ENCODE results near the gene EGR4.
"Not testable (repeated sequence)": the region's sequence is repeated elsewhere in the genome, so short reads cannot be mapped to it uniquely, and the experiment has no call there.

The EGR4 gene

GRCh38 chr2:73263540-73264331 is 29.6 kb downstream of the EGR4 start:
- DNase-seq (ENCODE audit: low read depth): no peak

DNA sequence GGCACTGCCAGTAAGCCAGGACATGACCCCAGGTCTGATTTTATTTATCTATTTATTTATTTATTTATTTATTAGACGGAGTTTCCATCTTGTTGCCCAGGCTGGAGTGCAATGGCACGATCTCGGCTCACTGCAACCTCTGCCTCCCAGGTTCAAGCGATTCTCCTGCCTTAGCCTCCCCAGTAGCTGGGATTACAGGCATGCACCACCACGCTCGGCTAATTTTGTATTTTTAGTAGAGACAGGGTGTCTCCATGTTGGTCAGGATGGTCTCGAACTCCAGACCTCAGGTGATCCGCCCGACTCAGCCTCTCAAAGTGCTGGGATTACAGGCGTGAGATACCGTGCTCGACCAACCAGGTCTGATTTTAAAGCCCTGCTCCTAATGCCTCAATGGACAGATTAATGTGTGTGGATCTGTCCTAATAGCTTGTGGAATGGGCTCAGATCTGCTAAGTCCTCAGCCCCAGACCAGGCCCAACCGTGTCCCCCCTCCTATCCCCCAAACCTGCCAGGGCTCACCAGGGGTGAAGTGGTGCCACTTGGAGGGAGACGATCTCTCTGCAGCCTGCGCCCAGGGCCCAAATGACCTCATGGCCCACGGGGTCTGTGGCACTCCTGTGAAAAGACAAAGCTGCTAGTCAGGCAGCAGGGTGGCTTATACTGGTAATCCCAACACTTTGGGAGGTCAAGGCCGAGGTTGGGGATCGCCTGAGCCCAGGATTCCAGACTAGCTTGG is 30.5 kb downstream of the EGR4 start:
- DNase-seq (ENCODE audit: low read depth): not testable (repeated sequence)

DNA sequence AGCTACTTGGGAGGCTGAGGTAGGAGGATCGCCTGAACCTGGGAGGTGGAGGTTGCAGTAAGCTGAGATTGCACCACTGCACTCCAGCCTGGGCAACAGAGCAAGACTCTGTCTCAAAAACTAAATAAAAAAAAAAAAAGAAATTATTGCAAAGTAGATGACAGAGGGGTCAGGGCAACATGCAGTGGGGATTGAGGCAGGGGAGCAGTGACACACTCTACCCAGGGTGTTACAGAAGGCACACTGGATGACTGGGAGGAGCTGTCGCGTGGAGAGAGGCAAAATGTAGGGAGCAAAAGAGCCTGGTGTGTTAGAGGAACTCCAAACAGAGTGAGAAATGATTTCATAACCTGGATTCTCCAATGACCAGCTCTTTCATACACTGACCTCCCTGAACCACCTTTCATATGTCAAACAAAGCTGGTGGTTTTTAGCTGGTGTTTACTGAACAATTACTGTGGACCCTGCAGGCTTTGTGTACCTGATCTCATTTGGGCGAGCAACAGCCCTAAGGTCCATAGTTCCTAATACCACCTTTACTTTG is 31.2 kb downstream of the EGR4 start:
- DNase-seq (ENCODE audit: low read depth): no peak

DNA sequence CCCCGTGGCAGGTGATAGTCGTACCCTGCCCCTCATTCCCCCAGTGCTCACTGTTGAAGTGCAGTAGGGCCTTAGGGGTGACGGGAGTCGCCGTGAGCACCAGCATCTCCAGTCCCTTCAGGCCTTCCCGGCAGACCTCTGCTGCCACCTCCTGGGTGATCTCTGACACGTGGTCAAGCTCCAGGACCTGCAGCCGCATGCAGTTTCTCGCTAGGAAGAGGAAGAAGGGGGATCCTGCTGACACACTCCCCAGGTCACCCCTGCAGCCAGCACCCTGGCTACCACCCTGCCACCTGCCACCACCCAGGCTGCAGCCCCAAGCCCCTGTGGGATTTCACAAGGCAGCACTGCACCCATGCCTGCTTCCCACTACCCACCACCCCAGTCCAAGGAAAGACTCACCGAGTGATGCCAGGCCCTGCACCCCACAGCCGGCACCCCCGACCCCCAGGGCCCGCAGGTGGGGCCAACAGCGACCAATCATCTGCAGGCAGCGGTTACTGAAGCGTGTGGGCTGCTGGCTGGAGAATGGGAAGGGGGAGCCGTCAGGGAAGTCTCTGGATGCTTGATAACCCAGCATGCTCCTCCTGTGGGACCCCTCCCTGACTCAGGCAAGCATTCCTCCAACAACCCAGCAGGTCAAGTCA is 32.9 kb downstream of the EGR4 start:
- no peak for DNase-seq (ENCODE audit: low read depth)

GRCh38 chr2:73259704-73260337 is 33.5 kb downstream of the EGR4 start:
- no peak for DNase-seq (ENCODE audit: low read depth)

GRCh38 chr2:73259276-73259675 is 34.1 kb downstream of the EGR4 start:
- DNase-seq (ENCODE audit: low read depth): no peak

GRCh38 chr2:73258913-73259215 is 34.5 kb downstream of the EGR4 start:
- DNase-seq (ENCODE audit: low read depth): no peak

DNA sequence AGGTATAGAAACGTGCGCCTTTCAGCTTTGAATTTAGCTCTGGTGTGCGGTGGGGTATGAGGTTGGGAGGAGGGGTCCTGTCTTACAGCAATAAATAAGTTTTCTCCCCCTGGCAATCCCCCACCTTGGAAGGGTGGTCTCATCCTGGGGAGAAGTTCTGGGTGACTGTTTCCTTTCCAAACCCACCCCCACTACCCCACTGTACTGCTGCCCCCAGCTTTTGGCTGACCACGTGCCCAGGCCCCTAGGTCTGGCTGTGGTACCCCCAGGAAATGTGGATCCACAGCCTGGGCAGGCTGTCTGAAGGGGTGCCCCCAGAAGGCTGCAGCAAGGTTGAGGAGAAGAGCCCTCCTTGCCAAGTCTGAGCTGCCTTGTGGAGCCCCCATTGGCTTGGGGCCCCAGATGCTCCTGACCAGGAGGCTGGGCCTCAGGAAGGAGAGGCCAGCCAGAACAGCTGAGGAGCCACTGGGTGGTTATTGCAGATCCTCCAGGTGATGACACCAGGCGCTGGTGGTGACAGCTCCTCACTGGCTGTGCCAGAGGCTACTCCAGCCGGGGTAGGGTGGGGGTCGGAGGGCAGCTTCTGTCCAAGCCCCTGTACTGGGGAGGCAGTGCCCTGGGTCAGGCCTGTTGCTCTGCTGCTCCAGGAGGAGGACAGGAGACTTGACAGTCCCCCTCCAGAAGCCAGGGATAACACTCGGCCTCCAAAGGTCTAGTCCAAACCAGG is 35.0 kb downstream of the EGR4 start:
- DNase-seq (ENCODE audit: low read depth): no peak

GRCh38 chr2:73257425-73258125 is 35.8 kb downstream of the EGR4 start:
- no peak for DNase-seq (ENCODE audit: low read depth)

DNA sequence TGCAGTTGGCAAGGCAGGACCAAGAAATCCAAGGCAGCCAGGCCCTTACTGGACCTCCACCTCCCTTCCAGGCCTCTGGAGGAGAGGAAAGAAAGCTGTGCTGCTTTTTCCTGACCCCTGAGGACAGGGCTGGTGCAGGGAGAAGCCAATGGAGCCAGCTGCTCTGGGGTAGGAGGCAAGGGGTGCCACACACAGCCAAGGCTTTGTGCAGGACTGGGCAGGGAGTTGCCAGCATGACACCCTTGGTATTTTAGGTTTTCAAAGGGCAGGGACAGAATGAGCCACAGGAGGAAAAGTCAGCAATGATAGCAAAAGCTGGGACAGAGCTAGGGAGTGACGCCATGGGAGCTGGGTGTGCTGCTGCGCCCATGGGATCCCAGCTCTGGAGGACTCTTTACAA is 36.3 kb downstream of the EGR4 start:
- DNase-seq (ENCODE audit: low read depth): no peak

DNA sequence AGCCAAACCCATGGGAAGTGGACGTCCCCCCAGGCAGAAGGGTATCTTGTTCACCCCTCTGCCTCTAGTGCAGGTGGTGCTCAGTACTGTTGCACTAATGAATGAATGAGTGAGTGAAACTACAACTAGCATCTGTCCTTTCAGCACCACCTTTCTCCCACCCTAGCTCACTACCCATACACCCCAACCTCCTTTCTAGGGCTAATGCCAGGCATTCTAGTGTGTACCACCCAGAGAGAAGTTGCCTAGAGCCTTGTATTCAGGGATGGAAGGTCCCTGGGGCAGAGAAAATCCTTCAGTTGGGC is 36.8 kb downstream of the EGR4 start:
- DNase-seq (ENCODE audit: low read depth): no peak

DNA sequence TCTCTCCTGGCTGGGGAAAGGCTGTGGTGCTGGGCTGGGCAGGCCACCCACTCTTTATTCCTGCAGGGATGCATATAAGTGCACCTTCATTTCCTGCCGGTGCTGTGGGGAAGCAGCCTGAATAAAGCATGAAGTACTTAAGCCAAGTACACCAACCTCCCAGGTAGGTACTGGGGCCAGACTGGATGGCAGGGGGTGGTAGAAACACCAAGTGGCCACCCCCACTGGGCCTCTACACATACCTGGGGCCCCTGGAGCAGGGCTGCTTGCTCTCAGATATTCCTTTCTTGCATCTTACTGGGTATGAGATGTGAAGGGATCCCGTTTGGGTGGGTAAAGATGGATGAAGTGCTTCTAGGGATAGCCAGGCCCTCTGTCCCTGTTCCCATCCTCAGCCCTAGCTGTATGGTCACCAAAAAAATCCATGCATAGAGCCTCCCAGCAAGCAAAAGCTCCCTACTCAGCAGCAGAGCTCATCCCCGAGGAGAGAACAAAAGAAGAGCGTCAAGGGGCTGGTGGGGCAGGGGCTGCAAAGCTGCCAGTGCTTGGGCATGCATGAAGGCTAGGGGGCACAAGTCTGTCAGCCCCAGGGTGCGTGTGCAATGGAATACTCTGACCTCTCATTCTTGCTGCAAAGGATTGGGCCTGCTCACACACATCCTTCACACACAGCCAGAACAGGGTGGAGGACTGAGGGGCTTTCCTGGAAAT is 37.3 kb downstream of the EGR4 start:
- no peak for DNase-seq (ENCODE audit: low read depth)

DNA sequence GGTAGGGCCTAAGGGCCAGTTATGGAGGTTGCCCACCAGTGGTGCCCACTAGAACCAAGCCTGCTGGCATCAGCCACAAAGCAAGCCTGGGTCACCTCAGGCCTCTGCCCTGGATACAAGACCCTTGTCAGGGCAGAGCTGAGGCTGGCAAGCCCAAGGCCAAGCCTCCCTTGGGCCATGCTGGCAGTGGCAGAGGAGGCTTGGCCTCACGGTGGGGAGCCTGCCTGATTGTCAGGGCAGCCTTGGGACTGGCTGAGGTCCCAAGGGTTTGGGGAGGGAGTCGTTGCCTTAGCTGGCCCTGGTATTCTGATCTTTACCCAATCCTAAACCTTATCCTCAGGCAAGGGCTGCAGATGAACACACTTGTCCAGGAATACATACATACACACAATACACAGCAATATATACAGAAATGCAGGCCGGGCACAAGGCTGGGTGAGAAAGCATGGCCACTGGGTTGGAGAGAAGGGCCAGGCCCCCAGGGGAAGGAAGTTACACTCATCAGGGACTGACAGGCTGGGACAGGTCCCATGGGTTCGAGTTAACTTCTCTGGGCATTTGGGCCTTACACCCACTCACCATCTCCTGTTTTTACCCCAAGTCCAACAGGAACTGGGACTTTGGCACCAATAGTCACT is 38.2 kb downstream of the EGR4 start:
- no peak for DNase-seq (ENCODE audit: low read depth)

GRCh38 chr2:73254343-73255006 is 38.9 kb downstream of the EGR4 start:
- no peak for DNase-seq (ENCODE audit: low read depth)

DNA sequence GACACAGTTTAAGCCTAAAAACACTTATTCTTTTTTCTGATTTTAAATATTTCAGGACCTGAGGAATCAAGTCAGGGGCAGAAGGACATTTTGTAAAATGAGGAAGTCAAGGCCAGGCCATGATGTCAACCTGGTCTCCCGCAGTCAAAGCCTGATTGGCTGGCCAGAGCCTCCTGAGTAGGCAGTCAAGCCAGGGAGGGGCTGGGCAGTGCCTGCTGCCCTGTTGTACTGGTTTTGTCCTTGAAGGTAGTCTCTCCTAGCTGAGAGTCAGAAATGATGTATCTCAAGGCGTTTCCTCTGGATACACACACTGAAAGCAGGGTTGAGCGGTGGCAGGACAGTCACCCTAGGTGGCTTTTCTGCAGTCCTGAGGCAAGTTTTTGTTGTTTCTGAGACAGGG is 39.4 kb downstream of the EGR4 start:
- no peak for DNase-seq (ENCODE audit: low read depth)

- DNase-seq (ENCODE audit: low read depth): no peak
Measured at GRCh38 chr2:73253400-73253799, 39.9 kb downstream of the EGR4 start.

GRCh38 chr2:73252238-73253027 is 40.9 kb downstream of the EGR4 start:
- no peak for DNase-seq (ENCODE audit: low read depth)

DNA sequence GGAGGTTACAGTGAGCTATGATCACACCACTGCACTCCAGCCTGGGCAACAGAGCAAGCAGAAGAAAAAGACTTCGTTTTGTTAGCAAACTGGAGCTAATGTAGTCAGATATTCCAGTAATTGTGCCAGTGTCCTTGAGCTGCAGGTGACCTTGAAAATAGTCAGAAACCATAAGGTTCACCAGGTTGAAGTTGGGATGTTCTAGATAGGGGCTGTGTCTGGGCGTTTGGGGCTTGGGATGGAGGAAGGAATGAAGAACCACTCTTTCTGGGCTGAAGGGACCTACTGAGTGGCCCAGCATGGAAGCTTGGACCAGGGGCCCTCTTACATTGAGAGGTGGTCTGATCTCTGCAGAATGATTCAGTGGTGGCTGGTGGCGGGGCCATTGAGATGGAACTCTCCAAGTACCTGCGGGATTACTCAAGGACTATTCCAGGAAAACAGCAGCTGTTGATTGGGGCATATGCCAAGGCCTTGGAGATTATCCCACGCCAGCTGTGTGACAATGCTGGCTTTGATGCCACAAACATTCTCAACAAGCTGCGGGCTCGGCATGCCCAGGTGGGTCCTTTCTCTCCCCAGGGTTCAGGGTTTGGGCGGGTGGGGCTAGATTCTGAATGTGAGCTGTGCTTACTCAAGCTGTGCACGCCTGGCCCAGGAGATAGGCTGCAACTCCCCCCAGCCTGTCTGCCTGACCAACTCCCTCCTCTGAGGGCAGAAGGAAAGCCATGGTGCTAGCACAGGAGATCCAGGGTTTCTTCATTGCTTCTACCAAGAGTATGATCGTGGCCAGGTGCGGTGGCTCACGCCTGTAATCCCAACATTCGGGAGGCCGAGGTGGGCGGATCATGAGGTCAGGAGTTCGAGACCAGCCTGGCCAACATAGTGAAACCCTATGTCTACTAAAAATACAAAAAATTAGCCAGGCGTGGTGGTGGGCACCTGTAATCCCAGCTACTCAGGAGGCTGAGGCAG is 42.2 kb downstream of the EGR4 start:
- no peak for DNase-seq (ENCODE audit: low read depth)

All from activated T-cell treated with anti-CD3 and anti-CD28 coated beads for 1 hour (primary cell).